BE2C (cell line): ENCODE data around the gene MINDY4.

Source experiments
- DNase-seq: peaks from one replicate; pipeline ENCODE4 v3.0.0-alpha.2; 2020
- H3K27me3 ChIP-seq: fragments of 250-450 bp; sonication (Bioruptor Pico); 2 replicates; pipeline ENCODE4 v1.5.1; 2020; ENCODE audit warnings: mild to moderate bottlenecking
- H3K36me3 ChIP-seq: fragments of 250-450 bp; sonication (Bioruptor Pico); 2 replicates; pipeline ENCODE4 v1.5.1; 2020; ENCODE audit warnings: mild to moderate bottlenecking
- H3K4me1 ChIP-seq: fragments of 250-450 bp; sonication (Bioruptor Pico); 2 replicates; pipeline ENCODE4 v1.5.1; 2020
- H3K4me3 ChIP-seq: 2 replicates; pipeline ENCODE4 v1.5.1; 2011; ENCODE audit warnings: low read depth, low read length
- H3K9me3 ChIP-seq: fragments of 250-450 bp; sonication (Bioruptor Pico); 2 replicates; pipeline ENCODE4 v1.5.1; 2020
- CTCF ChIP-seq: IDR thresholded peaks from 2 replicates; pipeline ENCODE4 v1.5.1; 2012; ENCODE audit warnings: mild to moderate bottlenecking, low read depth, low read length

Gene MINDY4

DNA sequence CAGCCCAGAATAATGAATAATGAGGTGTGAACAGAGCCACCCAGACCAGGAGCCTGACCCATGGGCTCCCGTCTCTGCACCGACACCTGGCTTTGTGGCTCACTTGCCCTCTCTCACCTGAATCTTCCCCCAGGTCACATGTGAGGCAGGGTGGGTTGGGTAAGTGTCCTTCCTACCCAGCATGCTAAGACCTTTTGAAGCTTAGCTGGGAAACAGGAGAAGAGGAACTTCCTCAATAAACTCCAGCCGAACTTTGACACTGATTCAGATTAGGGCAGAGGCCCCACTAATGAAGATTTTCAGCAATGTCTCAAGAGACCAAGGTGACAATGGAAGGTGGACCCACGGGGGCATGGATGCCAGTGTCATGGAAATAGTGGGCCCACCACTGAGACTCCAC is 93.9 kb downstream of the MINDY4 start:
- no peak for DNase-seq
- no peaks in the 10 kb centered on the region for H3K9me3 ChIP-seq
- no peak overlapping the region for H3K4me3 ChIP-seq
- no peaks in the 10 kb centered on the region for H3K27me3 ChIP-seq
- H3K4me1 ChIP-seq: 0 out of 2 replicates have a peak, but pooled peaks cover 3% of the 10 kb centered on the region
- TF ChIP-seq CTCF: no peak
- no peaks in the 10 kb centered on the region for H3K36me3 ChIP-seq

DNA sequence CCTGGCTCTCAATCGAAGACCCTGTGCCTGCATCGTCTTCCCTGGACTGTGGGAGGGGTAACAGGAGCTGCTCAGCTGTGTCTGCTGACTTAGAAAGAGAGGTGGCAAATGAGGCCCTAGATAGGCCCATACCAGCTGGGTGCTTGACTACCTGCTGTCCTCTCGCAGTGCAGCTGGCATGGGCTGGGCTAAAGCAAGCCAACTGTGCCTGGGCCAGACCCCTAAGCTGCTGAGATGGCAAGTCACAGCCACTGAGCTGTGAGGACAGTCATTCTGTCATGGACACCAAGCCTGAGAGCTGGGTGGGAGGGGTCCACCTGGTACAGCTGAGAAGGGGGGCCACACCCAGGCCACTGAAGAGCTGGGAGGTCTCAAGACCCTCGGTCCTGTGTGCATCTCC is 94.6 kb downstream of the MINDY4 start:
- TF ChIP-seq CTCF: no peak
- Histone ChIP-seq H3K36me3 (no peaks in the 10 kb centered on the region), H3K4me1 (0 out of 2 replicates have a peak, but pooled peaks cover 6% of the 10 kb centered on the region), H3K9me3 (no peaks in the 10 kb centered on the region), H3K27me3 (no peaks in the 10 kb centered on the region), H3K4me3 (no peak overlapping the region)
- no peak for DNase-seq

- Histone ChIP-seq H3K27me3 (no peaks in the 10 kb centered on the region), H3K9me3 (no peaks in the 10 kb centered on the region), H3K4me3 (no peak overlapping the region), H3K36me3 (no peaks in the 10 kb centered on the region), H3K4me1 (0 out of 2 replicates have a peak, but pooled peaks cover 6% of the 10 kb centered on the region)
- TF ChIP-seq CTCF: no peak
- DNase-seq: no peak
Measured at GRCh38 chr7:30866939-30867338, 95.7 kb downstream of the MINDY4 start.

GRCh38 chr7:30867483-30867882 is 96.3 kb downstream of the MINDY4 start:
- DNase-seq: no peak
- Histone ChIP-seq H3K36me3 (no peaks in the 10 kb centered on the region), H3K9me3 (no peaks in the 10 kb centered on the region), H3K4me1 (0 out of 2 replicates have a peak, but pooled peaks cover 6% of the 10 kb centered on the region), H3K4me3 (no peak overlapping the region), H3K27me3 (no peaks in the 10 kb centered on the region)
- no peak for TF ChIP-seq CTCF

DNA sequence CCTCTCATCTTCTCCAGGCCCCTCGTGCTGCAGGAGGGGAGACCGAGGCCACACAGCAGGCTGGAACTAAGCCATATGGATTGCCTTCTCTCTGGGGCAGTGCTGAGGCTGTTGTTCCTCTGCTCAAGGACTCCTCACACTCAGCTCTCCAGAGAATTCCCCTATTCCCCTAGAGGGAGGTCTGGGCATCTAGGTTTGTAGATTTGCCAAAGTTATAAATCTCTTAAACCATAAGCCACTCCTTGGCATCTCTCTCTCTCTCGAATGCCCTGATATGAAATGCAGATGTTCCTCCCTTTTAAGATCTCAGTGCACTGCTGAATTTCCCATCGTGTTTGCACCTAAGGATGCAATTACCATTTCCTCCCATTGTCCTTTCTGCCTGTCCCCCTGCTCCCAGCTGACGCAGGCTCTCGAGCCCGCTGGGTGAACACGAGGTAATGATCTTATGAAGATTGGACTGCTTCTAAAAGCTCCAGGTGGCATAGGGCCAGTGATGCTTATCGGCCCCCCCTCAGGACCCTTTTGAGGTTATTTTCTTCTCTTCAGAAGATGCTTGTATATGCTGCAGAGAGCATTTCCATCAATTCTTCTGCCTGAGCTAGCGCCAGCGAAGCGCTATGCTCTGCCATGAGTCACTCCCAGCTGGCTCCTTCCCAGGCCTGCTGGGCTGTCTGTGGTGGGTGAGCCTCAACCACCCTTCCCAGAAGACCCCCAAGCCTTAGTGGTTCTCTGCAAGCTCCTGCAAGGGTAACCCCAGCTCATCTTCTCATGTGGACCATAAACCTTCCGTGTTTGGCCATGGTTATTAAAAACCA is 98.8 kb downstream of the MINDY4 start:
- TF ChIP-seq CTCF: no peak
- no peak overlapping the region for H3K4me3 ChIP-seq
- DNase-seq: peak; percentile 40
- H3K27me3 ChIP-seq: no peaks in the 10 kb centered on the region
- peaks cover 3% of the 10 kb centered on the region; the same call in 1 of the 2 replicates for H3K36me3 ChIP-seq
- 0 out of 2 replicates have a peak, but pooled peaks cover 6% of the 10 kb centered on the region for H3K4me1 ChIP-seq
- H3K9me3 ChIP-seq: no peaks in the 10 kb centered on the region

- H3K36me3 ChIP-seq: peaks cover 3% of the 10 kb centered on the region; the same call in 1 of the 2 replicates
- no peak overlapping the region for H3K4me3 ChIP-seq
- H3K9me3 ChIP-seq: no peaks in the 10 kb centered on the region
- no peak for DNase-seq
- no peak for TF ChIP-seq CTCF
- 0 out of 2 replicates have a peak, but pooled peaks cover 6% of the 10 kb centered on the region for H3K4me1 ChIP-seq
- H3K27me3 ChIP-seq: no peaks in the 10 kb centered on the region
Measured at GRCh38 chr7:30870821-30871518, 99.8 kb downstream of the MINDY4 start.
